AG09309 (cell line): ENCODE data around the gene MC4R.

Experiments
- DNase-seq: peaks from one replicate; pipeline ENCODE4 v3.0.0-alpha.2; 2010; ENCODE audit warnings: low read depth
- H3K4me3 ChIP-seq: 2 replicates; pipeline ENCODE4 v1.5.1; 2011; ENCODE audit warnings: mild to moderate bottlenecking, low read depth, low read length, moderate library complexity; ENCODE audit not compliant: control insufficient read depth
- CTCF ChIP-seq: IDR thresholded peaks from 2 replicates; pipeline ENCODE4 v1.5.1; 2011; ENCODE audit warnings: mild to moderate bottlenecking, low read depth, low read length, inconsistent platforms; ENCODE audit not compliant: insufficient read depth, control insufficient read depth; ENCODE audit errors: missing control alignments

MC4R gene

GRCh38 chr18:60377778-60378469, 5.3 kb upstream of the MC4R start:
- no peak for DNase-seq
- H3K4me3 ChIP-seq, result no peak overlapping the region
- no peak for TF ChIP-seq CTCF

- TF ChIP-seq CTCF, result no peak
- no peak for DNase-seq
- no peak overlapping the region for H3K4me3 ChIP-seq
Observed at GRCh38 chr18:60372132-60372531, 443 bp downstream of the MC4R start.

- no peak overlapping the region for H3K4me3 ChIP-seq
- no peak for DNase-seq
- TF ChIP-seq CTCF, result no peak
Observed at GRCh38 chr18:60358516-60358915, 14.1 kb downstream of the MC4R start.

GRCh38 chr18:60350941-60351340, 21.6 kb downstream of the MC4R start:
- no peak for DNase-seq
- no peak for TF ChIP-seq CTCF
- H3K4me3 ChIP-seq, result no peak overlapping the region

GRCh38 chr18:60350150-60350549, 22.4 kb downstream of the MC4R start:
- no peak for TF ChIP-seq CTCF
- DNase-seq, result no peak
- H3K4me3 ChIP-seq, result no peak overlapping the region

GRCh38 chr18:60347526-60348045, 25.0 kb downstream of the MC4R start:
- TF ChIP-seq CTCF, result no peak
- DNase-seq, result no peak
- no peak overlapping the region for H3K4me3 ChIP-seq
